Mesothelial cell of epicardium (in vitro differentiated cells): ENCODE data around the gene ATR. TPM values are rescaled to one million over a fixed set of nuclear protein-coding genes. Genes with fewer than 3 reads are reported as not detected.

ENCODE experiments used
- DNase-seq, 2 experiments: peaks; one replicate each; pipeline ENCODE4 v3.0.0; 2021; ENCODE audit warnings: low spot score in 2 of 2; ENCODE audit not compliant: unreplicated experiment in 2 of 2
- H3K27ac Mint-ChIP-seq: 2 replicates; pipeline ENCODE4 v1.8.0; 2021; ENCODE audit warnings: mixed read lengths
- H3K27me3 Mint-ChIP-seq: 2 replicates; pipeline ENCODE4 v1.8.0; 2021; ENCODE audit warnings: low read depth, mixed read lengths
- H3K36me3 Mint-ChIP-seq: 2 replicates; pipeline ENCODE4 v1.8.0; 2021; ENCODE audit warnings: mixed read lengths
- H3K4me1 Mint-ChIP-seq: 2 replicates; pipeline ENCODE4 v1.8.0; 2021; ENCODE audit warnings: mixed read lengths
- H3K4me3 Mint-ChIP-seq: 2 replicates; pipeline ENCODE4 v1.8.0; 2021; ENCODE audit warnings: mild to moderate bottlenecking, moderate library complexity, mixed read lengths
- H3K9me3 Mint-ChIP-seq: 2 replicates; pipeline ENCODE4 v1.8.0; 2021; ENCODE audit warnings: mixed read lengths
- CTCF ChIP-seq: fragments of 200-600 bp; sonication (generic); IDR thresholded peaks from one replicate; pipeline ENCODE4 v1.5.0; 2021; ENCODE audit warnings: antibody characterized with exemption; ENCODE audit not compliant: unreplicated experiment
- total RNA-seq: library from RNA; stranded (reverse); gene quantifications from 3 replicates; pipeline ENCODE4 v1.2.1, GENCODE V29; 2021

The ATR gene
- total RNA-seq, 1 donor from 2014 or later, result 25.5 TPM

DNA sequence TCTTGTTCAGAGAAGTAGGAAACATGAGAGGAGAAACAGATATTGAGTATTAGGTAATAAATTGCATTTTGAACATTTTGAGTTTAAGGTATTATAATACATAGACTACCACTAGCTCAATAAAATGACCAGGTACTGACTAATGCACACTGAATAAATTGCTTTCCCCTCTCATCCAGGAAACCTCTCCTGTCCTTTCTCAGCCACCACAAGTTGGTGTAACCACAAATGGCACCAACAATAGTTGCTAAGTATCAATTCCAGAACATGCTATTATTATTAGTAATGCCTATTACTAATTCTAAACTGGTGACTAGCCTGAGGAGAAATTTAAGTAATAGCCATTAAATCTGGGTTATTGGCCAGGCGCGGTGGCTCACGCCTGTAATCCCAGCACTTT, 83.4 kb downstream of the ATR start:
- TF ChIP-seq CTCF, result no peak
- H3K36me3 Mint-ChIP-seq, result peaks cover 39% of the 10 kb centered on the region
- no peaks in the 10 kb centered on the region for H3K27me3 Mint-ChIP-seq
- H3K4me1 Mint-ChIP-seq, result no peaks in the 10 kb centered on the region
- no peak overlapping the region for H3K27ac Mint-ChIP-seq
- no peak overlapping the region for H3K4me3 Mint-ChIP-seq
- DNase-seq, result no peak
- no peaks in the 10 kb centered on the region for H3K9me3 Mint-ChIP-seq

DNA sequence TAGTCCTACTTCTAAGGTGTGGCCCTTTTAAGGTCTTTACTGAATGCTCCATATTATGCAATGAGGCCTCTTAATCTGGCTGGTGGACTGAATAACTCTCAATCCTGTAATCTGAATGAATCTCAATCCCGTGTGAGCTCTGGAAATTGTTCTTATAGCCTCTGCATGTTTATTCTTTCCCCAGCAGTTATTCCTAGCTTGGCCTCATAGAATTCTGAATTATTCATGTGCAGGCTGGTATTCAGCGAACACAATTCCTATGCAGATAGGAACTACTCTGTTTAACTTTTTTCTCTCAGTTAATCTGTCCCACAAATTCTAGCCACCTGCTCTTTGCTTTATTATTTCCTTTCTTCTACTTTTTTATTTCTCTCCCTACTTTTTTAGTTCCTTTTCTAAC, 86.3 kb downstream of the ATR start:
- no peak overlapping the region for H3K27ac Mint-ChIP-seq
- no peak overlapping the region for H3K4me3 Mint-ChIP-seq
- H3K36me3 Mint-ChIP-seq, result peaks cover 43% of the 10 kb centered on the region
- DNase-seq, result no peak
- H3K27me3 Mint-ChIP-seq, result no peaks in the 10 kb centered on the region
- H3K4me1 Mint-ChIP-seq, result no peaks in the 10 kb centered on the region
- TF ChIP-seq CTCF, result no peak
- H3K9me3 Mint-ChIP-seq, result no peaks in the 10 kb centered on the region

DNA sequence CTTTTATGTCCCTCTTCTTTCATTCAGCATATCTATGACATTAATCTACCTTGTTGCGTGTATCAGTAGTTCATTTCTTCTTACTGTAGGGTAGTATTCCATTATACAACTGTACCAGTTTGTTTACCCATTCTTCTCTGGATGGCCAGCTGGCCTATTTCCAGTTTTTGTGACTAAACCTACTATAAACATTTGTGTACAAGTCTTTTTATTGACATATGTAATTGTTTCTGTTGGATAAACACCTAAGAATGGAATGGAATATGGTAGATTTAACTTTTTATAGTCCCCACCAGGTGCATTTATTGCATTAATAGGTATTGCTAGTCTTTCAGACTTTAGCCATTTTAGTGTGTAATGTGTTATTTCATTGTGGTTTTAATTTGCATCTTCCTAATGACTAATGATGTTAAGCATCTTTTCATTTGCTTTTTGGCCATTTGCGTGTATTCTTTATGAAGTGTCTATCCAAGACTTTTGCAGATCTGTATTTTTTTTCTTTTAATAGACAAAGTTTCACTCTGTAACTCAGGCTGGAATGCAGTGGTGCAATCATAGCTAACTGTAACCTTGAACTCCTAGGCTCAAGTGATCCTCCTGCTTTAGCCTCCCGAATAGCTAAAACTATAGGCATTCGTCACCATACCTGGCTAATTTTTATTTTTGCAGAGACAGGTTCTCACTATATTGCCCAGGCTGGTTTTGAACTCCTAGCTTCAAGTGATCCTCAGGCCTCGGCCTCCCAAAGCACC, 88.8 kb downstream of the ATR start:
- DNase-seq, result no peak
- H3K4me1 Mint-ChIP-seq, result no peaks in the 10 kb centered on the region
- no peak overlapping the region for H3K4me3 Mint-ChIP-seq
- peaks cover 41% of the 10 kb centered on the region for H3K36me3 Mint-ChIP-seq
- no peaks in the 10 kb centered on the region for H3K27me3 Mint-ChIP-seq
- TF ChIP-seq CTCF, result no peak
- no peaks in the 10 kb centered on the region for H3K9me3 Mint-ChIP-seq
- no peak overlapping the region for H3K27ac Mint-ChIP-seq

DNA sequence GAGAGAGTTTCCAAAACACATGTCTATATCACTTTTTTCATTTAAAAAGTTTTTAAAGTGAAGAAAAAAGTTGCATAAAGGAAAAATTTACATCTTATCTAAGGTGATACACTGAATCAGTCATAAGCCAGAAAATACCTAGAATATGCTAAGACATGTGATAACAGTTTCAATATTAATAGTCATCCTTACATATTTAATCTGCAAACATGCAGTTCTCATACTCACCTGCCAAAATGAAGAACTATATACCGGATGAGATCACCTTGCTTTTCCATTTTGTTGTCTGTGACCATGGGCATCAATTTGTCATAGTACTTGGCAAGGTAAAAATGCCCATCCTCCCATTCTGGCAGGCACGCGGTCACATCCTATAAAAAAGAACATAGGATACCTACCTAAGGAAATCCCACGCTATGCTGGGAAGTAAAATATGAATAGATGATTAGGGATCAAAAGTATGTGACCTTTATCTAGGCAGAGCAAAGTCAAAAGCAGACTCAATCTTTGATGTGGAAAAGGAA, 93.6 kb downstream of the ATR start:
- no peak for DNase-seq
- no peaks in the 10 kb centered on the region for H3K27me3 Mint-ChIP-seq
- H3K4me3 Mint-ChIP-seq, result no peak overlapping the region
- H3K27ac Mint-ChIP-seq, result no peak overlapping the region
- no peaks in the 10 kb centered on the region for H3K4me1 Mint-ChIP-seq
- peaks cover 60% of the 10 kb centered on the region for H3K36me3 Mint-ChIP-seq
- no peak for TF ChIP-seq CTCF
- H3K9me3 Mint-ChIP-seq, result peaks cover 8% of the 10 kb centered on the region

- peaks cover 61% of the 10 kb centered on the region for H3K36me3 Mint-ChIP-seq
- no peak overlapping the region for H3K4me3 Mint-ChIP-seq
- H3K27me3 Mint-ChIP-seq, result no peaks in the 10 kb centered on the region
- peaks cover 35% of the 10 kb centered on the region for H3K9me3 Mint-ChIP-seq
- no peak for DNase-seq
- no peak overlapping the region for H3K27ac Mint-ChIP-seq
- H3K4me1 Mint-ChIP-seq, result no peaks in the 10 kb centered on the region
- no peak for TF ChIP-seq CTCF
These were observed 97.3 kb downstream of the ATR start for GRCh38 chr3:142481196-142481595.

GRCh38 chr3:142470826-142471225, 107.7 kb downstream of the ATR start:
- H3K9me3 Mint-ChIP-seq, result peaks cover 17% of the 10 kb centered on the region
- no peak for TF ChIP-seq CTCF
- H3K27me3 Mint-ChIP-seq, result no peaks in the 10 kb centered on the region
- H3K4me1 Mint-ChIP-seq, result no peaks in the 10 kb centered on the region
- DNase-seq, result no peak
- peaks cover 17% of the 10 kb centered on the region for H3K36me3 Mint-ChIP-seq
- no peak overlapping the region for H3K27ac Mint-ChIP-seq
- H3K4me3 Mint-ChIP-seq, result no peak overlapping the region
